Body of pancreas (tissue), 4 donors: Measurements from ENCODE around the gene ENTR1.

Source experiments
- CTCF ChIP-seq, 7 experiments: fragments of 450-650 bp in 4 of 7; fragments of 200-600 bp in 3 of 7; sonication (generic) in 3 of 7; IDR thresholded peaks; one replicate each; pipeline ENCODE4 v1.5.1; 2016 to 2019; ENCODE audit warnings: antibody characterized with exemption in 7 of 7
- POLR2A ChIP-seq, 3 donors: fragments of 450-650 bp; IDR thresholded peaks; one replicate each; pipeline ENCODE4 v1.6.1; 2016; ENCODE audit warnings: antibody characterized with exemption in 3 of 3, mild to moderate bottlenecking in 2 of 3

GRCh38 chr9:136385015-136385414, 25.4 kb downstream of the ENTR1 start:
- TF ChIP-seq CTCF (IDR thresholded peaks at IDR 0.05) (no peak), POLR2A (IDR thresholded peaks at IDR 0.05) (no peak)
